HEK293T (cell line): ENCODE data around the gene TVP23A.

Source experiments
- ARNT ChIP-seq: fragments of 450-650 bp; IDR thresholded peaks from 2 replicates; pipeline ENCODE4 v1.6.1; 2017; ENCODE audit warnings: mild to moderate bottlenecking
- BHLHE40 ChIP-seq: fragments of 450-650 bp; IDR thresholded peaks from 2 replicates; pipeline ENCODE4 v1.6.1; 2016; ENCODE audit warnings: mild to moderate bottlenecking, moderate library complexity, borderline replicate concordance
- ELF4 ChIP-seq: fragments of 450-650 bp; IDR thresholded peaks from 2 replicates; pipeline ENCODE4 v1.6.1; 2017; ENCODE audit warnings: antibody characterized with exemption
- FOXA1 ChIP-seq: fragments of 450-650 bp; IDR thresholded peaks from 2 replicates; pipeline ENCODE4 v1.6.1; 2016; ENCODE audit warnings: mild to moderate bottlenecking
- FOXK2 ChIP-seq: fragments of 450-650 bp; IDR thresholded peaks from 2 replicates; pipeline ENCODE4 v1.6.1; 2016; ENCODE audit warnings: mild to moderate bottlenecking
- FOXM1 ChIP-seq: fragments of 450-650 bp; IDR thresholded peaks from 2 replicates; pipeline ENCODE4 v1.6.1; 2017; ENCODE audit warnings: mild to moderate bottlenecking, borderline replicate concordance
- L3MBTL2 ChIP-seq: fragments of 450-650 bp; conservative IDR thresholded peaks from 2 replicates; pipeline ENCODE4 v1.6.1; 2016; ENCODE audit warnings: mild to moderate bottlenecking
- LEF1 ChIP-seq: fragments of 450-650 bp; IDR thresholded peaks from 2 replicates; pipeline ENCODE4 v1.6.1; 2017; ENCODE audit warnings: mild to moderate bottlenecking, borderline replicate concordance
- SP1 ChIP-seq: fragments of 450-650 bp; IDR thresholded peaks from 2 replicates; pipeline ENCODE4 v1.6.1; 2017
- SUZ12 ChIP-seq: fragments of 450-650 bp; IDR thresholded peaks from 2 replicates; pipeline ENCODE4 v1.6.1; 2016; ENCODE audit warnings: mild to moderate bottlenecking
- TARDBP ChIP-seq: fragments of 450-650 bp; IDR thresholded peaks from 2 replicates; pipeline ENCODE4 v1.6.1; 2016
- ZNF384 ChIP-seq: fragments of 450-650 bp; IDR thresholded peaks from 2 replicates; pipeline ENCODE4 v1.6.1; 2016
- TF ChIP-seq, protein P1 (sequence below): fragments of 450-650 bp; IDR thresholded peaks from 2 replicates; pipeline ENCODE4 v1.6.1; 2016

DNA sequence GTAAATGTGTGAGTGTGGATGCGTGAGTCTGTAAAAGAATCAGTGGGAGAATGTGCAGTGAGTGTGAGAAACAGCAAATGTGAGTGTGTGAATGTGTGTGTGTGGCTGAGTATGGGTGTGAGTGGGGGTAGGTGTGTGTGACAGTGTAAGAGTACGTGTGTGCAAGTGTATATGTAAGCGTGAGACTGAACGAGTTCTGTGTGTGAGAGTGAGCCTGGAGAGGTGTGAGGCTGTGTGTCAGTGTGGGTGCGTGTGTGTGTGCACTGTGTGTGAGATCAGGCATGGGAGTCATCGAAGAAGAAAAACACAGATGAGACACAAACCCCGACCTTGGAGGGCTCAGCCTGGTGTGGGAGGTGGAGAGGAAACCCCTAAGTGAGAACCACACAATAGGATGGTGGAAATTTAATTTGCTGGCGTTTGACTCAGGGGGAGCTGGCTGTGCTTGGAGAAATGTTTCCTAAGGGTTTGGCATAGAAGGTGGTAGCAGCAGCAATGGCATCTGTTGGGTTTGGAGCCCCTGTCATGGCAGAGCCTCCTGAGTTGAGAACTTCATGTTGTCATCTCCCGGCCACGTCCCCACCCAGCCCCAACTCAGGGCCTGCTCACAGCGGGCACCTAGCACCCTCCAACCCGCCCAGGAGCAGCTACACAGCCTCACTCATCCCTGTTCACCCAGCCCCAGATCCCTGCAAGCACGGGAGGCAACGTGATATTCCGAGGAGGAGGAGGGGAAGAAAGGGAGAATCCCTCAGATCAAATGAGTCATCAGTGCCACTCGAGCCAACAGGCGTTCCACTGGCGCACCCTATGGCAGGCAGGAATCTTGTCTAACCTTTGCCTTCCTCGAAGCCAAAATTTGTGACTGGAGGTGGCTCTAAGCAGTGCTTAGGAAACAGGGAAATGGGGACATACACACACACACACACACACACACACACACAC, 89.2 kb downstream of the TVP23A start:
- TF ChIP-seq FOXK2 (no peak), TARDBP (no peak), FOXM1 (no peak), SUZ12 (no peak), ZNF384 (no peak), ELF4 (no peak), SP1 (no peak), LEF1 (no peak), ARNT (no peak), BHLHE40 (no peak), FOXA1 (no peak), L3MBTL2 (no peak)
- TF ChIP-seq, protein P1, sequence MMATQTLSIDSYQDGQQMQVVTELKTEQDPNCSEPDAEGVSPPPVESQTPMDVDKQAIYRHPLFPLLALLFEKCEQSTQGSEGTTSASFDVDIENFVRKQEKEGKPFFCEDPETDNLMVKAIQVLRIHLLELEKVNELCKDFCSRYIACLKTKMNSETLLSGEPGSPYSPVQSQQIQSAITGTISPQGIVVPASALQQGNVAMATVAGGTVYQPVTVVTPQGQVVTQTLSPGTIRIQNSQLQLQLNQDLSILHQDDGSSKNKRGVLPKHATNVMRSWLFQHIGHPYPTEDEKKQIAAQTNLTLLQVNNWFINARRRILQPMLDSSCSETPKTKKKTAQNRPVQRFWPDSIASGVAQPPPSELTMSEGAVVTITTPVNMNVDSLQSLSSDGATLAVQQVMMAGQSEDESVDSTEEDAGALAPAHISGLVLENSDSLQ: no peak
